Astrocyte of the cerebellum (primary cell): ENCODE results near the gene ESYT2.

ENCODE experiments used
- DNase-seq: peaks from one replicate; pipeline ENCODE4 v3.0.0-alpha.2; 2011; ENCODE audit warnings: low read depth
- H3K4me3 ChIP-seq: 2 replicates; pipeline ENCODE4 v1.5.1; 2011; ENCODE audit warnings: mild to moderate bottlenecking, low read depth, low read length, moderate library complexity
- CTCF ChIP-seq: IDR thresholded peaks from 2 replicates; pipeline ENCODE4 v1.5.1; 2012; ENCODE audit warnings: low read length, low read depth, moderate library complexity, mild to moderate bottlenecking; ENCODE audit errors: missing control alignments
- in situ Hi-C: cut with HindIII; loops from 2 replicates; pipeline ENCODE4 v1.10.0; 2017; ENCODE audit warnings: low sequenced_read_pairs

The ESYT2 gene

GRCh38 chr7:158725506-158725800 lies 103.9 kb downstream of the ESYT2 start:
- in situ Hi-C loops, result no loop called here
- no peak for DNase-seq
- H3K4me3 ChIP-seq, result no peak overlapping the region
- no peak for TF ChIP-seq CTCF

GRCh38 chr7:158724658-158725505 lies 104.4 kb downstream of the ESYT2 start:
- in situ Hi-C loops, result no loop called here
- no peak overlapping the region for H3K4me3 ChIP-seq
- no peak for DNase-seq
- TF ChIP-seq CTCF, result no peak

- no peak for DNase-seq
- no peak for TF ChIP-seq CTCF
- in situ Hi-C loops, result no loop called here
- H3K4me3 ChIP-seq, result no peak overlapping the region
These were observed 105.5 kb downstream of the ESYT2 start for GRCh38 chr7:158723714-158724385.

- no peak for TF ChIP-seq CTCF
- H3K4me3 ChIP-seq, result no peak overlapping the region
- no peak for DNase-seq
- in situ Hi-C loops, result no loop called here
These were observed 106.0 kb downstream of the ESYT2 start for GRCh38 chr7:158723266-158723665.

GRCh38 chr7:158722574-158723237 lies 106.6 kb downstream of the ESYT2 start:
- in situ Hi-C loops, result no loop called here
- TF ChIP-seq CTCF, result no peak
- no peak overlapping the region for H3K4me3 ChIP-seq
- no peak for DNase-seq

GRCh38 chr7:158720112-158720511 lies 109.2 kb downstream of the ESYT2 start:
- in situ Hi-C loops, result no loop called here
- no peak for DNase-seq
- no peak overlapping the region for H3K4me3 ChIP-seq
- no peak for TF ChIP-seq CTCF
